ENCODE measurements around the gene NR2E1. TPM values are rescaled to one million over a fixed set of nuclear protein-coding genes. Genes with fewer than 3 reads are reported as not detected.

Gene NR2E1
- total RNA-seq, 2 donors from 2014 or later = not detected

- H3K27ac Mint-ChIP-seq = no peak overlapping the region
- no peak for ATAC-seq
- no peak for DNase-seq (ENCODE audit: low spot score)
- H3K4me1 Mint-ChIP-seq (ENCODE audit: low read depth in 2 of 2) = peaks cover 8 to 21% of the 10 kb centered on the region in 2 donors
- no peaks in the 10 kb centered on the region for H3K9me3 Mint-ChIP-seq
- peaks cover 67 to 86% of the 10 kb centered on the region in 2 donors for H3K27me3 Mint-ChIP-seq
- H3K36me3 Mint-ChIP-seq = peaks cover 1% of the 10 kb centered on the region
- no peak overlapping the region for H3K4me3 Mint-ChIP-seq
Observed at GRCh38 chr6:108163267-108163643, 2.6 kb upstream of the NR2E1 start.

- DNase-seq (ENCODE audit: low spot score) = no peak
- Mint-ChIP-seq H3K27me3 (peaks cover 66 to 82% of the 10 kb centered on the region in 2 donors), H3K9me3 (no peaks in the 10 kb centered on the region), H3K27ac (no peak overlapping the region), H3K36me3 (no peaks in the 10 kb centered on the region), H3K4me1 (ENCODE audit: low read depth in 2 of 2) (peaks cover 7 to 19% of the 10 kb centered on the region in 2 donors), H3K4me3 (no peak overlapping the region)
- no peak for ATAC-seq
Observed at GRCh38 chr6:108163644-108164542, 1.9 kb upstream of the NR2E1 start.

- Mint-ChIP-seq H3K36me3 (no peaks in the 10 kb centered on the region), H3K27me3 (peaks cover 68 to 82% of the 10 kb centered on the region in 2 donors), H3K4me1 (ENCODE audit: low read depth in 2 of 2) (peaks cover 7 to 22% of the 10 kb centered on the region in 2 donors), H3K9me3 (no peaks in the 10 kb centered on the region), H3K4me3 (no peak overlapping the region), H3K27ac (no peak overlapping the region)
- DNase-seq (ENCODE audit: low spot score) (no peak), ATAC-seq (no peak)
Observed at GRCh38 chr6:108164543-108164814, 1.3 kb upstream of the NR2E1 start.

- Mint-ChIP-seq H3K36me3 (no peaks in the 10 kb centered on the region), H3K27ac (peak overlapping the region in 1 of 2 donors; percentile 23)
Observed at GRCh38 chr6:108164815-108165706, 761 bp upstream of the NR2E1 start.

GRCh38 chr6:108166664-108167448 lies 1.0 kb downstream of the NR2E1 start:
- Mint-ChIP-seq H3K9me3 (no peaks in the 10 kb centered on the region), H3K36me3 (no peaks in the 10 kb centered on the region), H3K4me3 (peak overlapping the region; percentile 15), H3K27ac (no peak overlapping the region), H3K4me1 (ENCODE audit: low read depth in 2 of 2) (peaks cover 7 to 25% of the 10 kb centered on the region in 2 donors), H3K27me3 (peaks cover 56 to 72% of the 10 kb centered on the region in 2 donors)
- DNase-seq (ENCODE audit: low spot score) (no peak), ATAC-seq (no peak)

More at GRCh38 chr6:108164815-108165706, 761 bp upstream of the NR2E1 start:
- Mint-ChIP-seq H3K4me3 (no peak overlapping the region), H3K27me3 (peaks cover 62 to 76% of the 10 kb centered on the region in 2 donors), H3K4me1 (ENCODE audit: low read depth in 2 of 2) (peaks cover 7 to 22% of the 10 kb centered on the region in 2 donors), H3K9me3 (no peaks in the 10 kb centered on the region)
- DNase-seq (ENCODE audit: low spot score) (no peak), ATAC-seq (no peak)

GRCh38 chr6:108167449-108168089 lies 1.7 kb downstream of the NR2E1 start:
- H3K27me3 Mint-ChIP-seq = peaks cover 57 to 72% of the 10 kb centered on the region in 2 donors
- no peak overlapping the region for H3K27ac Mint-ChIP-seq

GRCh38 chr6:108168090-108168463 lies 2.3 kb downstream of the NR2E1 start:
- ATAC-seq (peak in 1 of 2 donors; percentile 11), DNase-seq (ENCODE audit: low spot score) (no peak)
- H3K9me3 Mint-ChIP-seq = no peaks in the 10 kb centered on the region
- peak overlapping the region; percentile 6 for H3K4me3 Mint-ChIP-seq
- H3K36me3 Mint-ChIP-seq = no peaks in the 10 kb centered on the region
- peaks cover 7 to 25% of the 10 kb centered on the region in 2 donors for H3K4me1 Mint-ChIP-seq (ENCODE audit: low read depth in 2 of 2)
- H3K27ac Mint-ChIP-seq = no peak overlapping the region
- H3K27me3 Mint-ChIP-seq = peaks cover 58 to 72% of the 10 kb centered on the region in 2 donors

More at GRCh38 chr6:108167449-108168089, 1.7 kb downstream of the NR2E1 start:
- Mint-ChIP-seq H3K36me3 (no peaks in the 10 kb centered on the region), H3K9me3 (no peaks in the 10 kb centered on the region), H3K4me3 (peak overlapping the region; percentile 15), H3K4me1 (ENCODE audit: low read depth in 2 of 2) (peaks cover 7 to 25% of the 10 kb centered on the region in 2 donors)
- ATAC-seq (no peak), DNase-seq (ENCODE audit: low spot score) (no peak)

GRCh38 chr6:108168501-108169463 lies 3.0 kb downstream of the NR2E1 start:
- peak overlapping the region; percentile 59 for H3K4me3 Mint-ChIP-seq
- H3K27ac Mint-ChIP-seq = no peak overlapping the region
- H3K36me3 Mint-ChIP-seq = no peaks in the 10 kb centered on the region
- no peaks in the 10 kb centered on the region for H3K9me3 Mint-ChIP-seq
- peaks cover 58 to 71% of the 10 kb centered on the region in 2 donors for H3K27me3 Mint-ChIP-seq
- ATAC-seq (peak; percentile 41 to 46), DNase-seq (ENCODE audit: low spot score) (no peak)
- H3K4me1 Mint-ChIP-seq (ENCODE audit: low read depth in 2 of 2) = peaks cover 7 to 23% of the 10 kb centered on the region in 2 donors

GRCh38 chr6:108169464-108170331 lies 3.9 kb downstream of the NR2E1 start:
- no peaks in the 10 kb centered on the region for H3K36me3 Mint-ChIP-seq
- no peak for DNase-seq (ENCODE audit: low spot score)
- H3K4me1 Mint-ChIP-seq (ENCODE audit: low read depth in 2 of 2) = peaks cover 7 to 25% of the 10 kb centered on the region in 2 donors
- H3K27me3 Mint-ChIP-seq = peaks cover 53 to 68% of the 10 kb centered on the region in 2 donors
- H3K9me3 Mint-ChIP-seq = no peaks in the 10 kb centered on the region
- ATAC-seq = no peak
- H3K27ac Mint-ChIP-seq = no peak overlapping the region
- H3K4me3 Mint-ChIP-seq = peak overlapping the region; percentile 59

- DNase-seq (ENCODE audit: low spot score) (no peak), ATAC-seq (no peak)
- no peaks in the 10 kb centered on the region for H3K9me3 Mint-ChIP-seq
- H3K36me3 Mint-ChIP-seq = no peaks in the 10 kb centered on the region
- peaks cover 7 to 20% of the 10 kb centered on the region in 2 donors for H3K4me1 Mint-ChIP-seq (ENCODE audit: low read depth in 2 of 2)
- H3K27me3 Mint-ChIP-seq = peaks cover 55 to 68% of the 10 kb centered on the region in 2 donors
- peak overlapping the region; percentile 32 for H3K4me3 Mint-ChIP-seq
- H3K27ac Mint-ChIP-seq = no peak overlapping the region
Observed at GRCh38 chr6:108170332-108171290, 4.8 kb downstream of the NR2E1 start.
